ENCODE results near the gene ACAN. TPM values are rescaled to one million over a fixed set of nuclear protein-coding genes. Genes with fewer than 3 reads are reported as not detected.
"Not testable (repeated sequence)": the region's sequence is repeated elsewhere in the genome, so short reads cannot be mapped to it uniquely, and the experiment has no call there.

The ACAN gene
- polyA plus RNA-seq, 3 donors, result 2.7 to 4.9 (median 4.8) TPM

DNA sequence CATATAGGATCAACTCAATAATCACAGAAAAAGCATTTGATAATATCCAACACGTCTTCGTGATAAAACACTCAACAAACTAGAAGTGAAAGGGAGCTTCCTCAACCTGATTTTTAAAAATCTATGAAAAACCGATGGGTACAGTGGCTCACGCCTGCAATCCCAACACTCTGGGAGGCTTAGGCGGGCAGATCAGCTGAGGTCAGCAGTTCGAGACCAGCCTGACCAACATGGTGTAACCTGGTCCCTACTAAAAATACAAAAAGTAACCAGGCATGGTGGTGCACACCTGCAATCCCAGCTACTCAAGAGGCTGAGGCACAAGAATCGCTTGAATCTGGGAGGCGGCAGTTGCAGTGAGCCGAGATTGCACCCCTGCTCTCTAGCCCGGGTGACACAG, 112.1 kb downstream of the ACAN start:
- DNase-seq (ENCODE audit: low read depth in 3 of 3, low spot score in 2 of 3), result no peak

GRCh38 chr15:88917760-88918159, 114.5 kb downstream of the ACAN start:
- no peak for DNase-seq (ENCODE audit: low read depth in 3 of 3, low spot score in 2 of 3)

DNA sequence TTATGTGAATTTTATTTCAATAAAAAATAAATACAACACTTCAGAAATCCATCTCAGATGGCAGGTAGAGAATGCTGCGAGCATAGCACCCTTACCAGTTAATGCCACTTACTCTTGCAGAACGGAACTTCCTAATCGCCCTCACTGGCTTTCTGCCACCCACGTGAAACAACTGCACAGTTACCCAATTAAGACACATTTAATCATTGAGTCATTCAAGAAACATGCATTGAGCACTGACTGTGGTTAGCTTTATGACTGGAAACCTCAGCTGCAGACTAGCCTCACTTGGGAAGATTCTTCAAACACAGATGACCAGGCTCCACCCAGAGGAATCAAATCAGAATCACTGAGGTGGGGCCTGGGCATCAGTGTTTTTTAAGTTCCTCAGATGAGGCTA, 115.5 kb downstream of the ACAN start:
- no peak for DNase-seq (ENCODE audit: low read depth in 3 of 3, low spot score in 2 of 3)

DNA sequence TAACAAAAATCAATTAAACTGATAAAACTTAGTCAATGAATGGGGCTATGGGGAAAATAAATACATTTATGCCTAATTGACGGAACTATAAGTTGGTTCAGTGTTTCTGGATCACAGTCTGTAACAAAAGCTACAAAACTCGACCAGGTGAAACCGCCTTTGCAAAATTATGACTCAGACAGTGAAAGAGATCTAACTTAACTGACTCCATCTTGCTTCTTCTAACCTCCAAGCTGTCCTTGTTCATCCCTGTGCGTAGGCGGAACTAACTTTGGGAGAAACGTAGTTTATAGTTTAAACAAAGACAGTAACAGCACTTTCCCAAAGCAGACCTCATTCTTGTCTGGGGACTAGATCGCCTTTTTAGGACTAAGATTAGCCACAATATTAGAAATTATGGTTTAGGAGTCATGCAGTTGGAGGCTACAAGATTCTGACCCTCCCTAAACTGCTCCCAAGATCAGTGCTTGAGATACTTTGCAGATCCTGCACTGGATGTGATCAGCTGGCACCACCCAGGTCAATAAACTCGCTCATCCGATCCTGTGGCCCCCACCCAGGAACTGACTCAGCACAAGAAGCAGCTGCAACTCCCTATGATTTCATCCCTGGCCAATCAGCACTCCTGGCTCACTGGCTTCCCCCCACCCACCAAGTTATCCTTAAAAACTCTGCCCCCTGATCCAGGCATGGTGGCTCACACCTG, 117.1 kb downstream of the ACAN start:
- no peak for DNase-seq (ENCODE audit: low read depth in 3 of 3, low spot score in 2 of 3)

DNA sequence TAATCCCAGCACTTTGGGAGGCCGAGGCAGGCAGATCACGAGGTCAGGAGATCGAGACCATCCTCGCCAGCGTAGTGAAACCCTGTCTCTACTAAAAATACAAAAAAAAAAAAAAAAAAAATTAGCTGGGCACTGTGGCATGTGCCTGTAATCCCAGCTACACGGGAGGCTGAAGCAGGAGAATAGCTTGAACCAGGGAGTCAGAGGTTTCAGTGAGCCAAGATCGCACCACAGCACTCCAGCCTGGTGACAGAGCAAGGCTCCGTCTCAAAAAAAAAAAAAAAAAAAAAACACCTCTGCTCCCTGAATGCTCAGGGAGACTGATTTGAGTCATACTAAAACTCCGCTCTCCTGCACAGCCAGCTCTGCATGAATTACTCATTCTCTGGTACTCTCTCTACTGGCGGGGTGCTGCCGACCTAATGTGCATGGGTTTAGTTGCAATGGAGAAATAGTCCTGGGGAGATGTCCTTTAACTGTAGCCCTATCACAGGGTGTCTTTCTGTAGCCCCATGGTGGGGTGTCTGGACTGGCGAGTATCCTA, 117.7 kb downstream of the ACAN start:
- DNase-seq (ENCODE audit: low read depth in 3 of 3, low spot score in 2 of 3), result not testable (repeated sequence)

Other genes with a start within 250 kb of the ACAN start
- gene AEN, start 182.1 kb upstream of the ACAN start, polyA plus RNA-seq (ENCODE audit: insufficient read length in 3 of 3), result 1 to 10 TPM; 5.8 to 6.3 (median 6.1) TPM
- 1 to 10 TPM in 2 of 3 donors, under 1 TPM in 1; 1.00 to 1.3 (median 1.2) TPM for gene ISG20, start 164.4 kb upstream of the ACAN start, polyA plus RNA-seq (ENCODE audit: insufficient read length in 3 of 3)
- 1 to 10 TPM; 2.1 to 3.9 (median 2.2) TPM for gene HAPLN3, start 92.1 kb downstream of the ACAN start, polyA plus RNA-seq (ENCODE audit: insufficient read length in 3 of 3)
- gene MFGE8, start 109.9 kb downstream of the ACAN start, polyA plus RNA-seq (ENCODE audit: insufficient read length in 3 of 3), result 10 to 100 TPM; 72.0 to 96.5 (median 91.2) TPM